H1 (cell line): ENCODE measurements around the gene RASAL1. TPM values are rescaled to one million over a fixed set of nuclear protein-coding genes. Genes with fewer than 3 reads are reported as not detected.
A peak's percentile ranks its signal among the peaks of the same experiment; 100 is the strongest.

ENCODE experiments used
- CTCF ChIA-PET: fragments of 300-600 bp; sonication (Branson Sonifier 250); formaldehyde crosslinking; loops from one replicate; lab custom pipeline; 2021; ENCODE audit not compliant: partially characterized antibody; lab: Charles Lee
- POLR2A ChIA-PET: fragments of 300-600 bp; sonication (Branson Sonifier 250); formaldehyde crosslinking; loops from one replicate; lab custom pipeline; 2021; ENCODE audit warnings: inconsistent platforms; ENCODE audit not compliant: partially characterized antibody; lab: Charles Lee
- DNase-seq, 2 experiments: peaks; one replicate each; pipeline versions ENCODE4 v3.0.0 to v3.0.0-alpha.2; 2010 to 2022; ENCODE audit warnings: low spot score in 2 of 2, low read depth in 1 of 2, mixed read lengths in 1 of 2
- FAIRE-seq: peaks from 2 replicates; lab custom pipeline; 2011; peaks lifted over from hg19 to GRCh38; lab: Jason Lieb, UNC
- H2AFZ ChIP-seq: 2 replicates; pipeline ENCODE4 v1.8.1; 2012; ENCODE audit warnings: low read length, inconsistent platforms
- H2AK5ac ChIP-seq: 2 replicates; pipeline ENCODE4 v1.6.1; 2013; ENCODE audit warnings: low read depth, low read length
- H2BK120ac ChIP-seq: replicated peaks from 2 replicates; pipeline ENCODE3; 2013; ENCODE audit warnings: low read depth, low read length, inconsistent platforms
- H2BK12ac ChIP-seq: 2 replicates; pipeline ENCODE4 v1.6.1; 2013; ENCODE audit warnings: low read depth, low read length
- H2BK15ac ChIP-seq: 2 replicates; pipeline ENCODE4 v1.6.1; 2013; ENCODE audit warnings: low read length
- H2BK20ac ChIP-seq: 2 replicates; pipeline ENCODE4 v1.6.1; 2013; ENCODE audit warnings: low read length
- H2BK5ac ChIP-seq: 2 replicates; pipeline ENCODE4 v1.6.1; 2013; ENCODE audit warnings: low read depth, low read length
- H3K14ac ChIP-seq: 2 replicates; pipeline ENCODE4 v1.6.1; 2013; ENCODE audit warnings: inconsistent platforms; ENCODE audit not compliant: insufficient read length
- H3K18ac ChIP-seq: 2 replicates; pipeline ENCODE4 v1.6.1; 2013; ENCODE audit warnings: low read length; ENCODE audit errors: extremely low read depth
- H3K23ac ChIP-seq: 2 replicates; pipeline ENCODE4 v1.6.1; 2013; ENCODE audit warnings: inconsistent platforms; ENCODE audit not compliant: insufficient read length
- H3K23me2 ChIP-seq: 2 replicates; pipeline ENCODE4 v1.6.1; 2013; ENCODE audit warnings: low read depth, low read length
- H3K27ac ChIP-seq: 2 replicates; pipeline ENCODE4 v1.6.1; 2011; ENCODE audit warnings: low read depth, low read length, inconsistent platforms
- H3K27me3 ChIP-seq, 4 experiments: replicated peaks in 1 of 4; 1 replicate in 1 of 4; 2 replicates in 3 of 4; pipeline versions ENCODE4 v1.6.1 to v1.8.1; 2011 to 2013; ENCODE audit warnings: low read length in 3 of 4, mild to moderate bottlenecking in 3 of 4, inconsistent platforms in 2 of 4, mixed read lengths in 2 of 4, moderate library complexity in 1 of 4; ENCODE audit not compliant: control insufficient read depth in 3 of 4, insufficient read depth in 3 of 4; ENCODE audit errors: extremely low read depth in 1 of 4
- H3K36me3 ChIP-seq, 4 experiments: 2 replicates each; pipeline versions ENCODE4 v1.6.1 to v1.8.1; 2011 to 2013; ENCODE audit warnings: mild to moderate bottlenecking in 4 of 4, low read length in 3 of 4, moderate library complexity in 2 of 4, control low read depth in 1 of 4, inconsistent platforms in 1 of 4; ENCODE audit not compliant: insufficient read depth in 4 of 4, control insufficient read depth in 2 of 4
- H3K4ac ChIP-seq: replicated peaks from 2 replicates; pipeline ENCODE3; 2013; ENCODE audit warnings: low read length, low read depth, mixed read lengths, inconsistent platforms; ENCODE audit not compliant: insufficient read length
- H3K4me1 ChIP-seq, 4 experiments: replicated peaks in 1 of 4; 1 replicate in 1 of 4; 2 replicates in 3 of 4; pipeline versions ENCODE4 v1.6.1 to v1.8.1; 2011 to 2013; ENCODE audit warnings: low read length in 3 of 4, inconsistent platforms in 2 of 4, mixed read lengths in 1 of 4; ENCODE audit not compliant: insufficient read depth in 4 of 4, control insufficient read depth in 3 of 4
- H3K4me2 ChIP-seq, 2 experiments: 2 replicates each; pipeline versions ENCODE4 v1.6.1 to v1.8.1; 2011 to 2013; ENCODE audit warnings: low read depth in 2 of 2, low read length in 2 of 2, control low read depth in 1 of 2, inconsistent platforms in 1 of 2, mild to moderate bottlenecking in 1 of 2; ENCODE audit not compliant: insufficient read depth in 1 of 2
- H3K4me3 ChIP-seq, 4 experiments: fragments of 200-600, 300-600 bp in 1 of 4; sonication (generic), shearing (Covaris generic), sonication (Bioruptor Twin) in 1 of 4; 2 replicates each; pipeline versions ENCODE4 v1.5.1 to v1.8.1; 2011 to 2016; ENCODE audit warnings: low read length in 4 of 4, low read depth in 3 of 4, control low read depth in 2 of 4, inconsistent platforms in 2 of 4, mild to moderate bottlenecking in 2 of 4, mixed read lengths in 1 of 4, moderate library complexity in 1 of 4; ENCODE audit not compliant: insufficient read depth in 2 of 4; ENCODE audit errors: extremely low read depth in 1 of 4
- H3K56ac ChIP-seq: replicated peaks from 2 replicates; pipeline ENCODE3; 2013; ENCODE audit warnings: low read depth, mild to moderate bottlenecking, mixed read lengths, low read length, inconsistent platforms; ENCODE audit not compliant: insufficient read length
- H3K79me1 ChIP-seq: 2 replicates; pipeline ENCODE4 v1.6.1; 2013; ENCODE audit warnings: low read depth, low read length, control low read depth
- H3K79me2 ChIP-seq, 2 experiments: 2 replicates each; pipeline versions ENCODE4 v1.6.1 to v1.8.1; 2012 to 2013; ENCODE audit warnings: low read length in 2 of 2, mild to moderate bottlenecking in 2 of 2, inconsistent platforms in 1 of 2; ENCODE audit not compliant: insufficient read depth in 2 of 2, control insufficient read depth in 1 of 2
- H3K9ac ChIP-seq, 4 experiments: replicated peaks in 1 of 4; 1 replicate in 1 of 4; 2 replicates in 3 of 4; pipeline versions ENCODE4 v1.6.1 to v1.8.1; 2011 to 2013; ENCODE audit warnings: low read depth in 3 of 4, low read length in 3 of 4, control low read depth in 2 of 4, mild to moderate bottlenecking in 2 of 4, moderate library complexity in 2 of 4, inconsistent platforms in 1 of 4; ENCODE audit errors: extremely low read depth in 1 of 4
- H3K9me3 ChIP-seq, 2 experiments: 2 replicates each; pipeline versions ENCODE4 v1.6.1 to v1.8.1; 2012 to 2013; ENCODE audit warnings: mild to moderate bottlenecking in 2 of 2, moderate library complexity in 2 of 2, control low read depth in 1 of 2, inconsistent platforms in 1 of 2, low read depth in 1 of 2, low read length in 1 of 2, mixed read lengths in 1 of 2; ENCODE audit not compliant: insufficient read depth in 2 of 2
- H4K20me1 ChIP-seq, 2 experiments: replicated peaks in 1 of 2; 2 replicates each; pipeline versions ENCODE3 to v1.8.1; 2011 to 2013; ENCODE audit warnings: inconsistent platforms in 2 of 2, low read length in 2 of 2, mild to moderate bottlenecking in 1 of 2; ENCODE audit not compliant: insufficient read depth in 2 of 2, control insufficient read depth in 1 of 2
- H4K5ac ChIP-seq: 2 replicates; pipeline ENCODE4 v1.6.1; 2013; ENCODE audit warnings: low read length, low read depth, mixed read lengths, inconsistent platforms; ENCODE audit not compliant: insufficient read length
- H4K8ac ChIP-seq: 2 replicates; pipeline ENCODE4 v1.8.0; 2013; ENCODE audit warnings: mild to moderate bottlenecking, moderate library complexity, low read length, inconsistent platforms; ENCODE audit not compliant: insufficient read depth; ENCODE audit errors: extremely low read depth
- H4K91ac ChIP-seq: replicated peaks from 2 replicates; pipeline ENCODE3; 2013; ENCODE audit warnings: low read length, mixed read lengths, inconsistent platforms; ENCODE audit not compliant: insufficient read length
- CHD1 ChIP-seq: IDR thresholded peaks from 2 replicates; pipeline ENCODE4 v1.6.1; 2012; ENCODE audit warnings: low read depth, low read length, improper control_type of control experiment
- CREB1 ChIP-seq: IDR thresholded peaks from 2 replicates; pipeline ENCODE4 v1.6.1; 2012; ENCODE audit warnings: inconsistent platforms
- HDAC2 ChIP-seq, 2 experiments: fragments of 300-600 bp in 1 of 2; sonication (generic) in 1 of 2; IDR thresholded peaks; 2 replicates each; pipeline ENCODE4 v1.6.1; 2011 to 2012; ENCODE audit warnings: low read depth in 2 of 2, low read length in 2 of 2, mild to moderate bottlenecking in 2 of 2, moderate library complexity in 2 of 2, borderline replicate concordance in 1 of 2, inconsistent platforms in 1 of 2
- HDAC6 ChIP-seq: IDR thresholded peaks from one replicate; pipeline ENCODE4 v1.7.1; 2012; ENCODE audit warnings: low read depth, mild to moderate bottlenecking, inconsistent platforms, low read length, moderate library complexity
- KDM4A ChIP-seq: IDR thresholded peaks from one replicate; pipeline ENCODE4 v1.7.1; 2012; ENCODE audit warnings: low read depth, mild to moderate bottlenecking, moderate library complexity, low read length, inconsistent platforms; ENCODE audit not compliant: severe bottlenecking
- KDM5A ChIP-seq: fragments of 200-600 bp; IDR thresholded peaks from 2 replicates; pipeline ENCODE4 v1.7.1; 2012; ENCODE audit warnings: mild to moderate bottlenecking, low read length, inconsistent platforms, mixed read lengths
- WGBS, 2 experiments: shearing (Covaris generic) in 1 of 2; methylation state at CpG; one replicate each; pipeline versions ENCODE4 v1.1.6 to v1.1.7; 2013 to 2015; ENCODE audit warnings: low lambda C conversion rate in 2 of 2, mixed read lengths in 2 of 2, inconsistent platforms in 1 of 2, low coverage in 1 of 2, missing lambda C conversion rate in 1 of 2; ENCODE audit not compliant: insufficient replicate concordance in 2 of 2, insufficient coverage in 1 of 2, insufficient read length in 1 of 2; ENCODE audit errors: extremely low coverage in 1 of 2, missing lambda C conversion rate in 1 of 2; 5-methylcytosine and 5-hydroxymethylcytosine counted together
- polyA plus RNA-seq, 7 experiments: library from polyadenylated mRNA; depleted of rRNA in 3 of 7; stranded (reverse) in 5 of 7; unstranded in 2 of 7; fragments of >200 nt in 5 of 7; fragments of 200-250 nt in 2 of 7; gene quantifications; 1 replicate in 5 of 7; 2 replicates in 1 of 7; 4 replicates in 1 of 7; pipeline versions ENCODE4 v1.2.1 to v1.2.3, GENCODE V29; 2011 to 2013; ENCODE audit warnings: missing spikeins in 2 of 7, mixed read lengths in 2 of 7
- total RNA-seq: library from RNA; stranded (reverse); fragmentation: NEBNext Ultra II Directional; extraction: Animal tissue kit (Norgen Biotek cat#: 25700); gene quantifications from 2 replicates; pipeline ENCODE4 v1.2.1, GENCODE V29; 2021

The RASAL1 gene
- total and polyA plus RNA-seq, 2 of the 8 experiments (the other 6 are each of a cell fraction or from before 2014, with no cell fraction given) = 3.7 to 5.0 TPM

GRCh38 chr12:113152196-113152834 lies 16.8 kb upstream of the RASAL1 start:
- Histone ChIP-seq H3K23me2 (peaks cover 11% of the 10 kb centered on the region; the same call in 1 of the 2 replicates), H3K4me3 (peak overlapping the region in 3 of 4 experiments; percentile 29 to 59 (median 56); a peak in 6 of 8 replicates), H3K4ac (no peak overlapping the region), H2AFZ (peak overlapping the region; percentile 27; the same call in 1 of the 2 replicates), H3K23ac (no peak overlapping the region), H2BK5ac (no peak overlapping the region), H2BK12ac (peak overlapping the region; percentile 4; the same call in 1 of the 2 replicates), H3K14ac (no peak overlapping the region), H3K56ac (no peak overlapping the region), H3K4me2 (peak overlapping the region; percentile 64 to 70), H3K36me3 (no peaks in the 10 kb centered on the region; a peak in 1 of 8 replicates), H3K9ac (no peak overlapping the region), H3K18ac (0 out of 2 replicates have a peak overlapping the region, but pooled peaks have one; percentile 62), H3K27me3 (peaks cover 1 to 34% (median 26%) of the 10 kb centered on the region in 4 experiments), H4K91ac (no peak overlapping the region), H3K9me3 (no peaks in the 10 kb centered on the region), H4K5ac (no peak overlapping the region), H3K79me1 (no peaks in the 10 kb centered on the region; the same call in 1 of the 2 replicates), H4K20me1 (peaks cover 0 to 2% of the 10 kb centered on the region in 2 experiments), H2BK15ac (peak overlapping the region; percentile 65), H3K79me2 (no peaks in the 10 kb centered on the region), H2BK20ac (no peak overlapping the region; the same call in 1 of the 2 replicates), H2AK5ac (no peak overlapping the region), H4K8ac (peak overlapping the region; percentile 90), H3K27ac (no peak overlapping the region), H2BK120ac (no peak overlapping the region), H3K4me1 (peaks cover 7 to 23% (median 19%) of the 10 kb centered on the region in 4 experiments)
- 31% methylated on average over 9 of the region's 9 CpGs; no CpG with 5 or more reads in 1 of the 2 experiments for WGBS, 2 experiments
- DNase-seq (no peak), FAIRE-seq (no peak)
- POLR2A ChIA-PET = interaction anchor here (1.0 to 3.8 kb wide), 8 partner anchors 9 to 95 kb away, joined by 3 to 35 read pairs (median 4); partner anchors contain the start of genes DDX54, DTX1, RASAL1 and RITA1
- CTCF ChIA-PET = interaction anchor here (0.7 to 7.9 kb wide), 27 partner anchors 10 to 1577 kb away, joined by 3 to 51 read pairs (median 4); partner anchors contain the start of gene RASAL1
- TF ChIP-seq CHD1 = no peak
- TF ChIP-seq KDM5A = no peak
- no peak for TF ChIP-seq CREB1
- TF ChIP-seq KDM4A = no peak
- no peak for TF ChIP-seq HDAC2 (IDR thresholded peaks at IDR 0.05; ENCODE audit: borderline replicate concordance in 1 of 2, low read depth in 2 of 2, low read length in 2 of 2)
- no peak for TF ChIP-seq HDAC6
